HG02798 (cell line): ENCODE results near the gene MYO9A.

ENCODE experiments used
- ATAC-seq: cut with Tn5 transposase; IDR thresholded peaks from one replicate; pipeline ENCODE4 v1.9.1; 2021; ENCODE audit warnings: mild to moderate bottlenecking; ENCODE audit not compliant: unreplicated experiment, poor library complexity

MYO9A gene

DNA sequence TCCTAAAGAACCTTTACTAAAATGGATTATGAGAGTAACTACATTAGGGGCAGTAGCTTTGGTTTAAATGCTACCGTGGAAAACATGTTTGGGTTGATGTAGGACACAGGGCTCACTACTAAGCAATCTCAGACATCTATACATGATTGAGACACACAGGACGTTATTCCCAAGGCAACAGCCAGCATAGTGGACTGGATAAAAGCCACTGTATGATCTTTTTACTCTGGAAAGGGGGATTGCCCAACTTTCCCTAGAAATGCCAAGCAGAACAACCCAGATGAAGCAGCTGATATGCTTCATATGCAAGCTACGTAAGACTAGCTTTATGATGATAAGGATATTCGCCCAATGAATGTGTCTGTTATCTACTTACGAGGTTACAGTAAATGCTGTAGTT lies 144.6 kb downstream of the MYO9A start:
- ATAC-seq: no peak

DNA sequence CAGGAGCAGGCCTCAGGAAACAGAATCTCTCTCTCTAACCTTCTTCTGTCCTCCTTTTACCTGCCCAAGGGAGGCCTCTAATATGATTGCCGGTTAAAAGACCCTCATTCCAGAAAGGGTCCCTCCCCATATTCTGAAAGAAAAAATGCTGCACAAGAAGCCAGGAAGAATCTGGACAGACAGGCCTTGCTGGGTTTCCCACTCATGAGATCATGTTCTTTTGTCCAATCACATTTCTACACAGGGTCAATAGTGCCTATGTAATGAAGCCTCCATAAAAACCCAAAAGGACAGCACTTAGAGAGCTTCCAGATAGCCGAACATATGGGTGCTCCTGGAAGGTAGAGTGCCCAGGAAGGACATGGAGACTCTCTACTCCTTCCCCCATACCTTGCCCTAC lies 146.0 kb downstream of the MYO9A start:
- no peak for ATAC-seq

DNA sequence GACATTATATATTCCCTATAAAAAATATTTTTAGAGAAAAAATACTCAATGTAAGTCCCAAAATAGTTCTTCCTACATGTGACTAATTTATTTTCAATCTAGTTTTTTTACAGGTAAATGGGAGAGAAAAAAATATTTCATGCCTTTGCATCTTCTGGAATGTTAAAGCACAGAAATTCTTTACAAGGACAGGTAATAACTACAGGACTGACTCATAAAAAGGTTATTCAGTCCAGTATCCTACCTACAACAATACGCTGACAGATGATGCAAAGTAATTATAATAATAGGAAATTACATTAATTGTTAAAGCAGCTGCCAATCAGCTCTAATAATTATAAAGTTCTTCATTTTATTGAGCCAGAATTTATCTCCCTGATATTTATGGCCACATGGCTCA lies 147.5 kb downstream of the MYO9A start:
- no peak for ATAC-seq

DNA sequence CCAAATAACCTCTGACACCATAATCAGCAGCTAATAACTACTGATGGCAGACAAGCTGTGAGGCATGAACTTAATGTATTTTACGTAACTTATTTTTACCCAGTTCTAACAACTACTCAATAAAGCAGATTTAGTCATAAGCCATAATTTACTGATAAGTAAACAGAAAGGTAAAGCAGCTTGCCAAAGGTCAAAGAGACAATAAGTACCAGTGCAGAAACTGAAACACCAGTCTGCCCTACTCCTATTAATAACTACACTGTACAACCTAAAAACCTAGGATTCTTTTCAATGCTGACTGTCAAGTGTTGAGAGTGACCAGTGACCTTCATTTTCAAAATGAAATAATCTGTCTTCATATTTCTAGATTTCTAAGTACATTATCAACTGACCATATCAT lies 155.4 kb downstream of the MYO9A start:
- no peak for ATAC-seq

DNA sequence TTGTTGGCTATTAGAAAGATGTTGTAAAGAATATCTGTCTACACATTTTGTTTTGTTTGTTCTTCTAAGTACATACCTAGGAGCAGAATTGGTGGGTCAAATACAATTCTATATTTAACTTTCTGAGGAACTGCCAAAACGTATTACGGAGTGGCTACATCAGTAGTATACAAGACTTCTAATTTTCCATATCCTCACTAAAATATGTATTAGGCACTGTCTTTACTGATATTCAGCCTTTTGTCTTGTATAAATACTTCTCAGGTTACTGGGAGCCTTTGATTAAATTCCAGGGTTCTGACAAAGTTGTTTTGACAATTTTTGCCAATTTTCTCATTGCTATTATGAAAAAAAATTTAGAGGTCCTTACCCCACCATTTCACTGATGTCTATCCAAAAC lies 160.9 kb downstream of the MYO9A start:
- no peak for ATAC-seq

DNA sequence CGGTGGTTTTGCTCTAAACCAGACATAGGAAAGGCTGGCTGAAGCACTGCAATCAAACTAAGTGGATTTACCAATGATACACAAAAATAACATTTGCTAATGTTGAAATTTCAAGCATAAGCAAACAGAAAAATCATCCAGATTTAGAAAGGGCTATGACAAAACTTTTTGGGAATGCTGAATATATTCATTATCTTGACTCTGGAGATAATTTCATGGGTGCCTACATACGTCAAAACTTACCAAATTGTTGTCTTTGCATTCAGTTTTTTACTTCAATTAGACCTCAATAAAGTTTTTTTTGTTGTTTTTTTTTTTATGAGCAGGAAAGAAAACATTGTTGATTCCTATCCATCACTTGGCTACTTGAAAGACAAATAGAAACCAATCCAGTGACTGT lies 166.8 kb downstream of the MYO9A start:
- ATAC-seq: no peak

DNA sequence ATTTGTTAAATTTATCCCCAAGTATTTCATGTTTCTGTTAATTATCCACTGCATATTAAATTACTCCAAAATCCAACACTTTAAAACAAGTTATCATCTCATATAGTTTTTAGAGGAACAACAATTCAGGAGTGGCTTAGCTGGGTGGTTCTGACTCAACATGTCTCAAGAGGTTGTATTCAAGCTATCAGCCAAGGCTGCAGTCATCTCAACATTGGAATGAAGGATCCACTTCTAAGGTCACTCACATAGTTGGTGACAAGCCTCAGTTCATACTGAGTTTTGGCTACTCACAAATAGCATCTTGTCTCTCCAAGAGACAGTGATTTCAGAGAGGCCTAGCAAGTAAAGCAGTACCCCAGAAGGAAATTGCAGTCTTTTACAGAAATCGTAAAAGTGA lies 172.9 kb downstream of the MYO9A start:
- no peak for ATAC-seq

DNA sequence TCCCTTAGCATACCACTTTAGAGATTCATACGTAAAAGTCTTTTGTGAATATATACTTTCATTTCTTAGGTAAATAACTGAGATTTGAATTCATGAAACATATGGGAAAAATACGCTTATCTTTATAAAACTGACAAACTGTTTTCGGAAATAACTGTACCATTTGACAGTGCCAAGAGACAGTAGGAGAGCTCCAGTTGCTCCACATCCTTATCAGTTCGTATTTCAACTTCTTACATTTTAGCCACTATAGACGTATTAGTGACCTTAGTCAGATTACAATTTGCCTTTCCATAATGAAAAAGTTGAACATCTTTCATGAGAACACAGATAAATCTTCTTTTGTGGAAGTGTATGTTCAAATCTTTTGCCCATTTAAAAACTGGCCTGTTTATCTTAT lies 174.1 kb downstream of the MYO9A start:
- ATAC-seq: no peak

DNA sequence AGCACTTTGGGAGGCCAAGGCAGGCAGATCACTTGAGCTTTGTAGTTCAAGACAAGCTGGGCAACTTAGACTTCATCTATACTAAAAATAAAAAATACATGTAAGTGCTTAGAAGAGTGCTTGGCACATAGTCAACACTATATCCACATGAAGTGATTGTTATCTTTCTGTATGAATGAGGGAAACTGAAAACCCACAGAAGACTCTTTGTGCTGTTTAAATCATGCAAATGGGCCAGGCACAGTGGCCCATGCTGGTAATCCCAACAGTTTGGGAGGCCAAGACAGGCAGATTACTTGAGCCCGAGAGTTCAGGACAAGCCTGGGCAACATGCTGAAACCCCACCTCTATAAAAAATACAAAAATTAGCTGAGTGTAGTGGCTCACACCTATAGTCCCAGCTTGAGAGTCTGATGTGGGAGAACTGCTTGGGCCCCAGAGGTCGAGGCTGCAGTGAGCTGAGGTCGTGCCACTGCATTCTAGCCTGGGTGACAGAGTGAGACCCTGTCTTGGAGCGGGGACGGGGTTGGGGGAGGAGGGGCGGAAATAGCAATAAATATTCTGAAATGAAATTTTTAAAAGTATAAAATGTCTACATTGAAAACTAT lies 177.9 kb downstream of the MYO9A start:
- peak; percentile 54 for ATAC-seq

DNA sequence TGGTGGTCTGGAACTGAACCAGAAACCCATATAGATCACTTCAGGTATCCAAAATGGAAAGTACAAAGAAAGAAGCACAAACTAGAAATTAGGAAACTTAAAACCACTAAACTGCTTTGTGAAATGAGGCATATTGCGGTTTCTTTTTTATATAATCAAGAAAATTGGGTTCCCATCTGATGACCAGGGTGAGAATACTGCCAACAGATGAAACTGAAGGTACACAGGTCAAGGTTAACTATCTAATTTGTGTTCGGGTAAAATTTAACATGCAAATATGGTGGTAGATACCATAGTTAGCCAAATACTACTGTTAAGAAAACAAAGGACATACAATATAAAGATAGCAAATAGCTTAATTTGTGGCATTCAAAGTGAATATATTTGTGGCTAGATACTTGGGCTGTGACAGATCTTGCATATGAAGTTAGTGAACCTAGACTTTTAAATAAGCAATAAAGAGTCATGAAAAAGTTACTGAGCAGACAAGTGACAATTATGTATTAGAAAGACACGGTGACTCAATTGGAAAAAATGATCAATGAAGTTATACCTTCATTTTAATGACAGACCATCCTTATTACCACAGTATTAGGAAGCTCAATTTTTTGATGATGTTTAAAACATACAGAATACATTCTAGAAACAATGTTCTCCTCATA lies 180.2 kb downstream of the MYO9A start:
- no peak for ATAC-seq

DNA sequence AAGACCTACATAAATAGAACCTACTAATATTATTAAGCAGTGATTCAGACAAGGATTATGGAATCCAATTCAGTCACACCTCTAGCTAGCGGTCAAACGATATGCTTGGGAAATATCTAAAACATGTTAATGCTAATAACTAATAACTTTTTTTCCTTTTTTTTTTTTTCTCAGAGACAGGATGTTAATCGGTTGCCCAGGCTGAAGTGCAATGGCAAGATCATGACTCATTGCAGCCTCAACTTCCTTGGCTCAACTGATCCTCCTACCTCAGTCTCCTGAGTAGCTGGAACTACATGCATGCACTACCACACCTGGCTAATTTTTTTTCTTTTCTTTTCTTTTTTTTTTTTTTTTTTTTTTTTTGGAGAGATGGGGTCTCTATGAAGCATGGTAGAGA lies 183.5 kb downstream of the MYO9A start:
- no peak for ATAC-seq

DNA sequence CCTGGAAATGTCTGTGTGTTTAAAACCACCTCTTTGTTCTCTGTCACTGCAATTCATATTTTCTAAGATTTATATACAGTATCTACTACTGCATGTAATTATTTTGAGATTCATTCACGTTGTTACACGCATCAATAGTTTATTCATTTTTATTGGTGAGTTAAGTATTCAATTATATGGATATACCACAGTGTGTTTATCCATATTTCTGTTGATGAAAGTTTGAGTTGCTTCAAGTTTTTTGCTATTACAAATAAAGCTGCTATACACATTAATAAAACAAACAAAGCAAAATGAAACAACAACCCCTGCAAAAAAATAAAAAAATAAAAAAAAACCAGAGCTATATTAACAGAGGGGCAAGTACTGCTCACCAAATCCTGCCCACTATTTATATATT lies 185.3 kb downstream of the MYO9A start:
- no peak for ATAC-seq

DNA sequence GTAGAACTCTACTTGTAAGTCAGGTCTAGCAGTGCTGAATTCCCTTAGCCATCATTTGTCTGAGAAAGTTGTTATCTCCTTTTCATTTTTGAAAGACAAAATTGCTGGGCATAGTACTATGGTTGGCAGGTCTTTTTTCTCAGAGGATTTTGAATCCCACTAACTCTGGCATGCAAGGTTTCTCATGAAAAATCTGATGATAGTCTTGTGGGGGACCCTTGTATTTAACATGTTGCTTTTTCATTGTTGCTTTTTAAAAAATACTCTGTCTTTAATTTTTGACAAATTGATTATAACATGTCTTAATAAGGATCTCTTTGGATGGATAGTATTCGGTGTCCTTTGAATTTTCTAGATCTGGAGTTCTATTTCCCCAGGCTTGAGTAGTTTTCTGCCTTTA lies 186.7 kb downstream of the MYO9A start:
- ATAC-seq: no peak

DNA sequence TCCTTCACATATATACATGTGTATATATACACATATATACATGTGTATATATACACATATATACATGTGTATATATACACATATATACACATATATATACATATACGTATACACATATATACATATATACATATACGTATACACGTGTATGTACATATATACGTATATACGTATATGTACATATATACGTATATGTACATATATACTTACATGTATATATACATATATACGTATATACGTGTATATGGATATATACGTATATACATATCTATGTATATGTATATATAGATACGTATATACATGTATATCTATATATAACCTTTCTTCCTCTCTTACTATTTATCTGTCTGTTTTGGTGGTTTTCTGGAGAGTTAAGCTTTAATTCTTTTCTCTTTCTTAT lies 192.8 kb downstream of the MYO9A start:
- ATAC-seq: no peak

DNA sequence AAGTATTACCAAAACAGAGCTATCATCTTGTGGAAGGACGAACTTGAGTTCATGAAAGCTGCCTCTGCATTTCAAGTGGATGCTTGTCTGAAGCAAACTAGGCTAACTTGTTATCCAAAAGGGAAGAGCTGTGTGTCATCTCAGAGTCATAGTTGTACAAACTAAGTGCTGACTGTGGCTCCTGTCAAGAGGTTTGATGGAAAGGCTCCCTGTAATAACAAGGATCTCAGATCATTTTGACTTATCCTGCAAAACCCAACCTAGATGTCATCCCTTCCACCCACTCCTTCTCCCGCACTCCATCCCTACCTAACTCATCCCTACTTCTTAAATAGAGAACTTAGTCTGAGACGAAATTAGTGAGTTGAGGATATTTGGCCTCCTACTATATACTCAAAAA lies 196.8 kb downstream of the MYO9A start:
- ATAC-seq: no peak

DNA sequence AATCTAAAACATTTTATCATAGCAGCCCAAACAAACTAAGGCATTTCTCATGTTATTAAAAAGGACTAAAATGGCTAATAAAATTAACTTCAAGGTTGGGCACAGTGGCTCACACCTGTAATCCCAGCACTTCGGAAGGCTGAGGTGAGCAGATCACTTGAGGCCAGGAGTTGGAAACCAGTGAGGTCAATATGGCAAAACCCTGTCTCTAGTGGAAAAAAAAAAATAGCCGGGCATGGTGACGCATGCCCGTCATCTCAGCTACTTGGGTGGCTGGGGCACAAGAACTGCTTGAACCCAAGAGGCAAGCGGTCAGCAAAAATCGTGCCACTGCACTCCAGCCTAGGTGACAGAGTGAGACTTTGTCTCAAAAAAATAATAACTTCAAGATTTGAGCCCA lies 197.4 kb downstream of the MYO9A start:
- ATAC-seq: no peak

DNA sequence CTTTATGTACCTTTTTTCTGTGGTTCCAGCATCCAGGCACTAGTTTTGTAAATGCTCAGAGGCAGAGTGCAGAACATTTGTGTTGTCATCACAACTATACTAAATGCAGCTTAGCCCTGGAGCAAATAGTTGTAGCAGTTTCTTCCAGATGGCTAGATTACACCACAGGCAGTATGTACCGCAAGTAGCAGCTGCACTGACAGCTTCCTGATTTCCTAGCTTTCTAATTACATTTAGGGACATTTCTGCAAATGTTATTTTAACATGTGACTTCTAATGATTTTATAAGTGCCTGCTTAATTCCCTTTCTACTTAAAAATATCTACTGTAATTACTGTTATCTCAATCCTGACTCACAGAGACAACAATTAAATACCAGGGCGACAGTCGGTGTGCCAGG lies 201.1 kb downstream of the MYO9A start:
- no peak for ATAC-seq

DNA sequence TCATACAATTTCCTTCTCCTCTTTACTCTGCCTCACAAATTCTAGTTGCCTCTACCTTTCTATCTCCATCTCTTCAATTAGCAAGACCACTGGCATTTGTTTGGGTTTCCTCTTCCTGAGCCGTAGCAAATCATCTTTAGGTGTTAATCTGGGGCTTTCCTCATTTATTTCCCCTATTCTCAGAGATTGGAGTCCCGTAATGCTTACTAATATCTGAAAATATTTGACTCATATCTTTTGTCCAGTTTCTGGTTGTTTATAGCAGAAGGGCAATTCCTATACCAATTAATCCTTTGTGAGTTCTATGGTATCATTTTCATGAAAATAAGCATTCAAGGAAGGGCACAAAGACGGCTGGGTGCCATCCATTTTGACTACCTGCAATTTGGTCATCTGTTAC lies 203.9 kb downstream of the MYO9A start:
- no peak for ATAC-seq

DNA sequence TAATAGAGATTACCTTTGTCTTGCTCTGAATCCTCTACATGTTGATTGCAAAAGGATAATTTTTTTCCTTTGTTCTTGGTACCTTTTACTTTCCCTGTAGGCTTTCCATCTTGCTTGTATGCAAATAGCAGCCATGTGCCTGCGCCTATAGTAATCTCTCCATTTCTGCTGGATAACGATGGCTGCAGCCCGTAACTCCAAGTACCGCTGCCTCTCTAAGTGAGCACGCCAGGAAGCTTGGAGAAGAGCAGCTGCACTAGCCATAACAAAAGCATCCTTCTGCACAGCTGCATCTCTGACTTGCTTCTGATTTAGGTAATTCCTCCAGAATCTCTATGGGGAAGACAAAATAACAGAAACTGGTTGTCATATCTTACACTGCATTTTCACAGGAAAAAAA lies 218.3 kb downstream of the MYO9A start:
- no peak for ATAC-seq

DNA sequence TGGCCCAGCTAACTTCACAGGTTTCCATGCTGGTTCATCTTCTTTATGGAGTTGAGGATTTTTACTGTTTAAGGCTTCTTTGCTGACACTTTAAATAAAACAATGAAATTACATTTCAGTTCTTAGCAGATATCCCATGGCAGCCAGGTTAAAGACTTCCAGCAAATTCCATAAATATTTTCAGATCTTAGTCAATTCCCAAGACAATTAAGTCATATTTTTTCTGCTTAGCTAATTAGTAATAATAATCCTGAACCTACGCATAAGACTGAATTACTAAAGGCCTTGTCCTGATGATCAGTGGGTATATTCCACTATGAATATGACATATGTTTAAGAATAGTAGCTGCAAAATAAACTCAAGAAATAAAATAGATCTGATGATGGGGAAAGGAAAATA lies 224.3 kb downstream of the MYO9A start:
- ATAC-seq: no peak

DNA sequence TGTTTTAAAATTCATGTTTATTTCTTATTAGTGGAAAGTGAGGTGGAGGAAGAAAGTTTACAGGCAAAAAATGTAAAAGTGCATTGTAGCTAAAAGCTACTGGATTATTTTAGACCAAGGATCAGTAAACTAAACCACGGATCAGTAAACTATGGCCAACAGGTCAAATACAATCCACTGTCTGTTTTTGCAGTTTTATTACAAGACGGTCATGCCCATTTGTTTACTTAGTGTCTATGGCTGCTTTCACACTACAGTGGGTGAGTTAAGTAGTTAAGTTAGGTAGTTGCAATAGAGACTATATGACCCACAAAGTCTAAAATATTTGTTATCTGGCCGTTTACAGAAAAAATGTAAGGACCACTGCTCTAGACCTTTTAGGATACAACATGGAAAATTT lies 225.6 kb downstream of the MYO9A start:
- ATAC-seq: no peak

DNA sequence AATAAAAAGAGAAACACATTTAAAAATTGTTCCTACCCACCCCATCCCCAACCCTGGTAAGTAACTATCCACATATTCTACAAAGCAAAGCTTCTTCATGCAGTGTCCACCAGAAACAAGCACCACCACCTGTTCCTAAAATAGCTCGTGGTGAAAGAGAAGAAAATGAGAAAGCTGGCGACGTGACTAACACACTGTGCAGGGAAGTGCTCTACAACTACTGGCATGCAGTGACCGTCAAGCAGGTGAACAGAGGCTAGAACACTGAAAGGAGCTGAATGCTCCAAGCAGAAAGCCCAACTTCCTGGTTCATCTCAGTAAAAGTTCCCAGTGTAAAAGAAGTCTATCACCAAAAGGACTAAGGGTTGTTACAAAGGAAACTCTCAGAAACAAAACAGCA lies 226.9 kb downstream of the MYO9A start:
- no peak for ATAC-seq

DNA sequence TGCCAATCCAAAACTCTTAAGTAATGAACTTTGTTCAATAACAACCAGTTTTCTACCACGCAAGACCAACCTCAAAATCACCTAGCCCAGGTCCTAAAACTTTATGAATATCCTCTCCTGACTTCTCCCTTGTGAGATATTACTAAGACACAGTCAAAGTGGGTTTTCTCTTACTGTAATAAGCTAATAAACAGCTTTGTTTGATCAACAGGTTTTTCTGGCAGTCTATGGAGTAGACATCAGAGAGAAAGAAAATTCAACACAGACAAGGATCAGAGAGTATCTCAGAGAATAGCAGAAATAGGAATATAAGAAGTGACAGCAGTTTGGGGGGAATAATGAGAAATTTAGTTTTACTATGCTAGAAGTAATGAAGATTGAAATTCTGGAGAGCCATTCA lies 228.0 kb downstream of the MYO9A start:
- ATAC-seq: no peak
